HEK293T (cell line): ENCODE results near the gene IPO11.

Source experiments
- CTCF ChIA-PET: fragments of 350-600 bp; formaldehyde crosslinking; extraction: SDS; loops from one replicate; lab custom pipeline; 2021; ENCODE audit warnings: antibody characterized with exemption, inconsistent platforms; lab: Yijun Ruan, JAX
- POLR2A ChIA-PET: fragments of 350-600 bp; formaldehyde crosslinking; extraction: SDS; loops from one replicate; lab custom pipeline; 2020; ENCODE audit warnings: antibody characterized with exemption, inconsistent platforms; lab: Yijun Ruan, JAX
- DNase-seq: peaks from one replicate; pipeline ENCODE4 v3.0.0; 2012; ENCODE audit warnings: mixed read lengths; ENCODE audit errors: extremely low spot score
- ARNT ChIP-seq: fragments of 450-650 bp; IDR thresholded peaks from 2 replicates; pipeline ENCODE4 v1.6.1; 2017; ENCODE audit warnings: mild to moderate bottlenecking
- BHLHE40 ChIP-seq: fragments of 450-650 bp; IDR thresholded peaks from 2 replicates; pipeline ENCODE4 v1.6.1; 2016; ENCODE audit warnings: mild to moderate bottlenecking, moderate library complexity, borderline replicate concordance
- CTBP1 ChIP-seq: fragments of 450-650 bp; IDR thresholded peaks from 2 replicates; pipeline ENCODE4 v1.6.1; 2016; ENCODE audit warnings: borderline replicate concordance
- ELF4 ChIP-seq: fragments of 450-650 bp; IDR thresholded peaks from 2 replicates; pipeline ENCODE4 v1.6.1; 2017; ENCODE audit warnings: antibody characterized with exemption
- FOXA1 ChIP-seq: fragments of 450-650 bp; IDR thresholded peaks from 2 replicates; pipeline ENCODE4 v1.6.1; 2016; ENCODE audit warnings: mild to moderate bottlenecking
- FOXK2 ChIP-seq: fragments of 450-650 bp; IDR thresholded peaks from 2 replicates; pipeline ENCODE4 v1.6.1; 2016; ENCODE audit warnings: mild to moderate bottlenecking
- FOXM1 ChIP-seq: fragments of 450-650 bp; IDR thresholded peaks from 2 replicates; pipeline ENCODE4 v1.6.1; 2017; ENCODE audit warnings: mild to moderate bottlenecking, borderline replicate concordance
- HDGF ChIP-seq: fragments of 450-650 bp; IDR thresholded peaks from 2 replicates; pipeline ENCODE4 v1.6.1; 2017; ENCODE audit warnings: antibody characterized with exemption, borderline replicate concordance
- L3MBTL2 ChIP-seq: fragments of 450-650 bp; conservative IDR thresholded peaks from 2 replicates; pipeline ENCODE4 v1.6.1; 2016; ENCODE audit warnings: mild to moderate bottlenecking
- LEF1 ChIP-seq: fragments of 450-650 bp; IDR thresholded peaks from 2 replicates; pipeline ENCODE4 v1.6.1; 2017; ENCODE audit warnings: mild to moderate bottlenecking, borderline replicate concordance
- NFRKB ChIP-seq: fragments of 450-650 bp; IDR thresholded peaks from 2 replicates; pipeline ENCODE4 v1.6.1; 2016; ENCODE audit warnings: mild to moderate bottlenecking, moderate library complexity
- SP1 ChIP-seq: fragments of 450-650 bp; IDR thresholded peaks from 2 replicates; pipeline ENCODE4 v1.6.1; 2017
- SUZ12 ChIP-seq: fragments of 450-650 bp; IDR thresholded peaks from 2 replicates; pipeline ENCODE4 v1.6.1; 2016; ENCODE audit warnings: mild to moderate bottlenecking
- TARDBP ChIP-seq: fragments of 450-650 bp; IDR thresholded peaks from 2 replicates; pipeline ENCODE4 v1.6.1; 2016
- ZNF384 ChIP-seq: fragments of 450-650 bp; IDR thresholded peaks from 2 replicates; pipeline ENCODE4 v1.6.1; 2016
- TF ChIP-seq, protein P1 (sequence below): fragments of 450-650 bp; IDR thresholded peaks from 2 replicates; pipeline ENCODE4 v1.6.1; 2016

Gene IPO11

DNA sequence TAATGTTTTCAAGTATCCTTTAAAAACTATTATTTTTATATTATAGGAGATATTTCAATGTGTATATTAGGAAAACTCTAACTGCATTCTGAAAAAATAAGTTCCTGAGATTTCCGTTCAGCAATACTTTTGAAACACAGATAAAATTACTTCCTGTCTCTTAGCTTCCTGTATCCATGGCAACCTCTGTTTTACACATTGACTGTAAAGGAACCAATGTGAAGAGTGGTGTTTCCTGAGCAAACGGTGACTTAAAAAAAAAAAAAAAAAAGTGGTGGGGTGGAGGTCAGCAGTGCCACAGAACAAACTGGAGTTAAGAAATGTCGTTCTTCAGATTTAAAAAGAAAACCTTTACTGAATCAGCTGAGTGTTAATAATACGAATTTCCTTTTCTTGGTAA lies 166.0 kb downstream of the IPO11 start, which contains the start of gene LRRC70:
Gene LRRC70, plus strand, starts transcription at position 280 of the 400 bp plus-strand sequence. CDS start 620 bp downstream, outside the sequence.
- TF ChIP-seq ZNF384 (0 out of 2 replicates have a peak, but pooled peaks have one; percentile 36), FOXM1 (no peak)
- no peak for DNase-seq
- CTCF ChIA-PET = no interaction called here
- POLR2A ChIA-PET = no interaction called here

DNA sequence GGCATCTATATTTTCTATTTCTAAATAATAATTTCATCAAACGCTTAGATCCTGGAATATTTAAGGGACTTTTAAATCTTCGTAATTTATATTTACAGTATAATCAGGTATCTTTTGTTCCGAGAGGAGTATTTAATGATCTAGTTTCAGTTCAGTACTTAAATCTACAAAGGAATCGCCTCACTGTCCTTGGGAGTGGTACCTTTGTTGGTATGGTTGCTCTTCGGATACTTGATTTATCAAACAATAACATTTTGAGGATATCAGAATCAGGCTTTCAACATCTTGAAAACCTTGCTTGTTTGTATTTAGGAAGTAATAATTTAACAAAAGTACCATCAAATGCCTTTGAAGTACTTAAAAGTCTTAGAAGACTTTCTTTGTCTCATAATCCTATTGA lies 167.2 kb downstream of the IPO11 start:
- CTCF ChIA-PET = no interaction called here
- POLR2A ChIA-PET = no interaction called here
- TF ChIP-seq ELF4 (no peak), ARNT (no peak), NFRKB (no peak), TARDBP (no peak), BHLHE40 (no peak), SUZ12 (no peak), SP1 (no peak), L3MBTL2 (no peak), FOXA1 (no peak), CTBP1 (no peak), HDGF (no peak), ZNF384 (no peak)
- DNase-seq = no peak

DNA sequence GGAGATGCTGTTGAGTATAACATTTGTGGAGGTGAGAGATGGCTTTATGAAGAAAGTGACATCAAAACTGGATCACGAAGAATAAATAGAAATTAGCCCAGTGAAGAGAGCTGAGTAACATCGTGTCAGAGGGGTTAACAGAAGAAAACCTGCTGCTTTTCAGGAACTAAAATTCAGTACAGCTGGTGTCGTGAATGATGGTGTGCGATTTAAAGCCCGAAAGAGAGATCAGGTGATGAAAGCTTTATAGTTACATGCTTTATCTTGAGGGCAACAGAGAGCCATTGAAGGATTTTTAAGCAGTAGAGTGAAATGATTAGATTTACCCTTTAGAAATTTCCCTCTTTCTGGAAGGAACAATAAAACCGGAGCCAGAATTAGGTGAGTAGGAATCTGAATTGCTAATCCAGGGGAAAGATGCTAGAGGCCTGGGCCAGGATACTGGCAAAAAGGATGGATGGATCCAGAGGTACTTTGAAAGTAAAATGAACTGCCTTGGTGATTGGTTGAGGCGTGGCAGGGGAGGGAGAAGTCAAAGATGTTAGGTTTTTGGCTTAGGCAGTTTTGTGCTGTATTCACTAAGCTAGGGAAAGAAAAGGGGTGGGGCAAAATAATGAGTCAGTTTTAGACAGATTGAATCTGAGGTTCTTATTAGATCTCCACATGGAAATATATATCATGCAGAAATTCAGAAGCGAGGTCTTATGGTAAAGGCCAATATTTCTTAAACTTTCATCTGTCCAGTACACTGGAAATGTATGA lies 169.5 kb downstream of the IPO11 start:
- ChIA-PET CTCF (no interaction called here), POLR2A (no interaction called here)
- TF ChIP-seq CTBP1 = no peak
- no peak for TF ChIP-seq FOXM1
- TF ChIP-seq BHLHE40 = no peak
- TF ChIP-seq FOXA1 = no peak
- TF ChIP-seq ZNF384 = no peak
- no peak for TF ChIP-seq ARNT
- no peak for TF ChIP-seq SP1
- no peak for TF ChIP-seq TARDBP
- TF ChIP-seq, protein P1, sequence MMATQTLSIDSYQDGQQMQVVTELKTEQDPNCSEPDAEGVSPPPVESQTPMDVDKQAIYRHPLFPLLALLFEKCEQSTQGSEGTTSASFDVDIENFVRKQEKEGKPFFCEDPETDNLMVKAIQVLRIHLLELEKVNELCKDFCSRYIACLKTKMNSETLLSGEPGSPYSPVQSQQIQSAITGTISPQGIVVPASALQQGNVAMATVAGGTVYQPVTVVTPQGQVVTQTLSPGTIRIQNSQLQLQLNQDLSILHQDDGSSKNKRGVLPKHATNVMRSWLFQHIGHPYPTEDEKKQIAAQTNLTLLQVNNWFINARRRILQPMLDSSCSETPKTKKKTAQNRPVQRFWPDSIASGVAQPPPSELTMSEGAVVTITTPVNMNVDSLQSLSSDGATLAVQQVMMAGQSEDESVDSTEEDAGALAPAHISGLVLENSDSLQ = no peak
- TF ChIP-seq ELF4 = no peak
- no peak for TF ChIP-seq NFRKB
- DNase-seq = no peak

DNA sequence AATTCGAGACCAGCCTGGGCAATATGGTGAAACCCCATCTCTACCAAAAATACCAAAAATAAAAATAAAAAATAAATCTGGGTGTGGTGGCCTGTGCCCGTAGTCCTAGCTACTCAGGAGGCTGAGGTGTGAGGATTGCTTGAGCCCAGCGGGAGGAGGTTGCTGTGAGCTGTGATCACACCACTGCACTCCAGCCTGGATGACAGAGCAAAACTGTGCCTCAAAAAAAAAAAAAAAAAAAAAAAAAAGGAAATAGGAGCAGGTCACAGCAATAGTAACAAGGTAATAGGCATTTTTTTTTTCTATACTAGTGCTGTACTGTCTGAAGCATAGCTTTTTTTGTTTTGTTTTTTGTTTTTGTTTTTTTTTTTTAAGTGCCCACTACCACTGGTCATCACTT lies 171.8 kb downstream of the IPO11 start:
- ChIA-PET POLR2A (no interaction called here), CTCF (no interaction called here)
- DNase-seq = no peak
- TF ChIP-seq SUZ12 (no peak), ZNF384 (no peak), ELF4 (no peak), CTBP1 (no peak), FOXA1 (no peak), TARDBP (no peak), LEF1 (no peak), FOXM1 (no peak)
- TF ChIP-seq, protein P1 = no peak

DNA sequence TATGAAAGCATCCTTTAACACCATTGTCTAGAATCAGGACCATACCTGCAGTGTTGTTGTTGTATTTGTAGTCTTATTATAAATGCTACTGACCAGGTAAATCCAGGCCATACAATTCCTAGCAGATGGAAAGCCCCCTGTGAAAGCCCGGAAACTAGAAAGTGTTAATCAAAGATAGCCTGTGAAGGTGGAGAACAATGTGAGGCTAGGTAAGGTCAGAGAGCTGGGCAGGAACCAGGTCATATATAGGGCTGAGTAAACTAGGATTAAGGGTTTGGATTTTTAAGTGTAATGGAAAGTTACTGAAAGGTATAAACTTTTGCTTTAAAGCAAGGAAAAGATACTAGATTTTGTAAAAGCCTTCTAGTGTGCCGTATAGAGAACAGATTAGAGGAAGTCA lies 172.7 kb downstream of the IPO11 start:
- no peak for DNase-seq
- ChIA-PET POLR2A (no interaction called here), CTCF (no interaction called here)
- TF ChIP-seq ZNF384 (no peak), TARDBP (no peak), FOXA1 (no peak), CTBP1 (no peak), ARNT (no peak), LEF1 (no peak), L3MBTL2 (no peak), ELF4 (no peak), BHLHE40 (no peak), FOXK2 (no peak)

GRCh38 chr5:62585751-62586150 lies 173.2 kb downstream of the IPO11 start:
- no peak for DNase-seq
- TF ChIP-seq SUZ12 = no peak
- POLR2A ChIA-PET = no interaction called here
- CTCF ChIA-PET = no interaction called here

DNA sequence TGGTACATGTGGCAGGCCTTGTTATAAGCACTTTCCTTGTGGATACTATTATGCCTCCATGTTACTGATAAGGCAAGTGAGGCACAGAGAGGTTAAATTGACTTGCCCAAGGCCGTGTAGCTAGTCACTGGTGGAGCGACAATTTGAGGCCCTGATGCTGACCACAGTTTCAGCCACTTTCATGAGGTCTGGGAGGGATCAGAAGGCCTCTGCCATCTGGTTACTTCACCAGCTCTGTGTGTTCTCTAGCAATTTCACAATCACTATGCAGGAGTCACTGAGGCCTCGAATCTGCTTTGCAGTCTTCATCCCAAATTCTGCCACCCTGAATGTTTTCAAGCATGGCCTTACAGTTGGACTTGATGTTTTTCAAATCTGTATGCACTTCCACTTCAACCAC lies 175.2 kb downstream of the IPO11 start:
- CTCF ChIA-PET = no interaction called here
- DNase-seq = no peak
- POLR2A ChIA-PET = no interaction called here
- TF ChIP-seq FOXK2 = no peak
- TF ChIP-seq ELF4 = no peak
- no peak for TF ChIP-seq CTBP1

DNA sequence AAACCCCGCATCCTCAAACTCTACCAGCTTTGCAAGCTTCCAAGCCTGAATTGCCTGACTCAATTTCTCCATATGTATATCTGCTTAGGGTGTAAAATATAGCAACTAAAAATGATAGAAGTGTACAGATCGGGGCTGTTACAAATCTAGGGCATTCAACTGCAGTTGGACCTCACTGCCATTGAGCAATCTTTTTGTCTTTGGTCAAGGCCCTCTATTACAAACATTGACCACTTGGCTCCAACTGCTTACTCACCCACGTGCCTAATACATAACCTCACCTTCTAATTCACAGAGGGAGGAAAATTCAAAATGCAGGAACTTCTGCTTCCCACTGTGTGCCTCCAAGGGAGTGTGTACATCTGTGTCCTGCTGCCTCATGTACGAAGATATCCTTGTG lies 176.1 kb downstream of the IPO11 start:
- CTCF ChIA-PET = no interaction called here
- DNase-seq = no peak
- TF ChIP-seq, protein P1 = no peak
- TF ChIP-seq FOXA1 (no peak), NFRKB (no peak), FOXM1 (no peak), L3MBTL2 (no peak), SP1 (no peak), BHLHE40 (no peak), CTBP1 (no peak), LEF1 (no peak), SUZ12 (no peak), ZNF384 (no peak), TARDBP (no peak), FOXK2 (no peak), ELF4 (no peak), ARNT (no peak), HDGF (no peak)
- POLR2A ChIA-PET = no interaction called here
